Body of pancreas (tissue), 4 donors: Measurements from ENCODE around the gene APCDD1. TPM values are rescaled to one million over a fixed set of nuclear protein-coding genes. Genes with fewer than 3 reads are reported as not detected.

Experiments
- ATAC-seq: fragments of 150-250 bp; one replicate; pipeline ENCODE4 v1.9.1; 2016
- DNase-seq, 4 donors: peaks; one replicate each; pipeline ENCODE4 v3.0.0-alpha.2; 2019
- H3K27ac ChIP-seq, 4 donors: fragments of 200-600 bp; sonication (generic); 1 replicate in 3 of 4; 2 replicates in 1 of 4; pipeline versions ENCODE4 v1.5.1 to v1.6.1; 2016 to 2019; ENCODE audit warnings: mild to moderate bottlenecking in 1 of 4, mixed read lengths in 1 of 4, moderate library complexity in 1 of 4
- H3K27me3 ChIP-seq, 2 donors: fragments of 200-600 bp; sonication (generic); one replicate each; pipeline ENCODE4 v1.6.0; 2016; ENCODE audit warnings: mild to moderate bottlenecking in 1 of 2
- H3K36me3 ChIP-seq, 2 donors: fragments of 200-600 bp; sonication (generic); replicated peaks in 1 of 2; 2 replicates each; pipeline ENCODE4 v1.5.1; 2016; ENCODE audit warnings: low read depth in 2 of 2; ENCODE audit not compliant: insufficient read depth in 1 of 2
- H3K4me1 ChIP-seq: fragments of 200-600 bp; sonication (generic); one replicate; pipeline ENCODE4 v1.6.0; 2016
- H3K4me3 ChIP-seq, 2 donors: fragments of 200-600 bp; sonication (generic); 1 replicate in 1 of 2; 2 replicates in 1 of 2; pipeline ENCODE4 v1.5.1; 2016 to 2019
- H3K9me3 ChIP-seq, 3 donors: fragments of 200-600 bp; sonication (generic); 1 replicate in 2 of 3; 2 replicates in 1 of 3; pipeline ENCODE4 v1.5.1; 2016
- CTCF ChIP-seq, 7 experiments: fragments of 450-650 bp in 4 of 7; fragments of 200-600 bp in 3 of 7; sonication (generic) in 3 of 7; IDR thresholded peaks; one replicate each; pipeline ENCODE4 v1.5.1; 2016 to 2019; ENCODE audit warnings: antibody characterized with exemption in 7 of 7
- POLR2A ChIP-seq, 3 donors: fragments of 450-650 bp; IDR thresholded peaks; one replicate each; pipeline ENCODE4 v1.6.1; 2016; ENCODE audit warnings: antibody characterized with exemption in 3 of 3, mild to moderate bottlenecking in 2 of 3
- WGBS, 2 donors: methylation state at CpG; one replicate each; pipeline ENCODE4 v1.1.5; 2017; 5-methylcytosine and 5-hydroxymethylcytosine counted together
- intact Hi-C: fragments of 100-400 bp; cut with DNase I; formaldehyde crosslinking; loops from one replicate; pipeline ENCODE4 v1.15.1; 2023
- total RNA-seq, 2 donors: library from RNA; depleted of rRNA; stranded (reverse); fragments of >200 nt; gene quantifications; one replicate each; pipeline ENCODE4 v1.1.0, GENCODE V29; 2016

Gene APCDD1
- 10 to 100 TPM in 1 of 2 donors, 1 to 10 TPM in 1; 8.6 to 31.3 TPM for total RNA-seq

- H3K4me1 ChIP-seq, result peaks cover 29% of the 10 kb centered on the region
- ATAC-seq (peak; percentile 84), DNase-seq (peak; percentile 63 to 75 (median 68))
- intact Hi-C loops, result no loop called here
- H3K27me3 ChIP-seq, result no peaks in the 10 kb centered on the region
- no peaks in the 10 kb centered on the region for H3K9me3 ChIP-seq
- H3K27ac ChIP-seq, result peak within 1 kb of the TSS; percentile 66 to 81 (median 72)
- TF ChIP-seq CTCF (IDR thresholded peaks at IDR 0.05) (peak in 2 of 7 experiments; percentile 27 to 34), POLR2A (IDR thresholded peaks at IDR 0.05) (peak in 1 of 3 donors; percentile 27)
- H3K36me3 ChIP-seq, result no peaks in the 10 kb centered on the region
- H3K4me3 ChIP-seq, result peak within 1 kb of the TSS; percentile 16 to 38
- 24 to 37% methylated on average over 41 to 46 of the region's 64 CpGs for WGBS, 2 donors
These were observed at the start of gene APCDD1 for GRCh38 chr18:10453806-10454680. TSS of gene APCDD1 (plus strand) at chr18:10454635. CDS start at chr18:10454982, 347 bp downstream.

GRCh38 chr18:10405014-10405493 lies 49.4 kb upstream of the APCDD1 start:
- Histone ChIP-seq H3K36me3 (no peaks in the 10 kb centered on the region), H3K9me3 (no peaks in the 10 kb centered on the region), H3K4me1 (peaks cover 2% of the 10 kb centered on the region), H3K4me3 (no peak overlapping the region), H3K27ac (no peak overlapping the region), H3K27me3 (no peaks in the 10 kb centered on the region)
- TF ChIP-seq POLR2A (IDR thresholded peaks at IDR 0.05), result no peak
- TF ChIP-seq CTCF (IDR thresholded peaks at IDR 0.05), result no peak
- 86 to 87% methylated on average over 10 of the region's 10 CpGs for WGBS, 2 donors
- DNase-seq (no peak), ATAC-seq (no peak)
- intact Hi-C loops, result no loop called here

- intact Hi-C loops, result no loop called here
- WGBS, 2 donors, result 60 to 63% methylated on average over 16 of the region's 16 CpGs
- peaks cover 12% of the 10 kb centered on the region for H3K4me1 ChIP-seq
- no peaks in the 10 kb centered on the region for H3K27me3 ChIP-seq
- no peaks in the 10 kb centered on the region for H3K36me3 ChIP-seq
- no peaks in the 10 kb centered on the region for H3K9me3 ChIP-seq
- DNase-seq, result peak in 2 of 4 donors; percentile 24 to 48
- H3K27ac ChIP-seq, result no peak overlapping the region
- no peak for TF ChIP-seq POLR2A (IDR thresholded peaks at IDR 0.05)
- no peak for TF ChIP-seq CTCF (IDR thresholded peaks at IDR 0.05)
- no peak for ATAC-seq
- H3K4me3 ChIP-seq, result no peak overlapping the region
These were observed 48.4 kb upstream of the APCDD1 start for GRCh38 chr18:10405816-10406663.

GRCh38 chr18:10408131-10408530 lies 46.3 kb upstream of the APCDD1 start:
- Histone ChIP-seq H3K4me1 (peaks cover 17% of the 10 kb centered on the region), H3K4me3 (no peak overlapping the region), H3K27me3 (no peaks in the 10 kb centered on the region), H3K9me3 (no peaks in the 10 kb centered on the region), H3K36me3 (no peaks in the 10 kb centered on the region), H3K27ac (no peak overlapping the region)
- no peak for DNase-seq
- TF ChIP-seq POLR2A (IDR thresholded peaks at IDR 0.05) (no peak), CTCF (IDR thresholded peaks at IDR 0.05) (no peak)
- 76 to 95% methylated on average over 5 to 7 of the region's 7 CpGs for WGBS, 2 donors
- ATAC-seq, result no peak
- intact Hi-C loops, result no loop called here
